PC-9 (cell line): ENCODE data around the gene UCHL1.

ENCODE experiments used
- EZH2 ChIP-seq: fragments of 200-600 bp; sonication (generic); IDR thresholded peaks from 2 replicates; pipeline ENCODE4 v1.8.0; 2017; ENCODE audit warnings: antibody characterized with exemption, low read depth
- TF ChIP-seq, protein P1 (sequence below): fragments of 200-600 bp; sonication (generic); conservative IDR thresholded peaks from 2 replicates; pipeline ENCODE4 v1.6.1; 2017; ENCODE audit warnings: mixed run types, antibody characterized with exemption, mild to moderate bottlenecking, moderate library complexity

- TF ChIP-seq, protein P1, sequence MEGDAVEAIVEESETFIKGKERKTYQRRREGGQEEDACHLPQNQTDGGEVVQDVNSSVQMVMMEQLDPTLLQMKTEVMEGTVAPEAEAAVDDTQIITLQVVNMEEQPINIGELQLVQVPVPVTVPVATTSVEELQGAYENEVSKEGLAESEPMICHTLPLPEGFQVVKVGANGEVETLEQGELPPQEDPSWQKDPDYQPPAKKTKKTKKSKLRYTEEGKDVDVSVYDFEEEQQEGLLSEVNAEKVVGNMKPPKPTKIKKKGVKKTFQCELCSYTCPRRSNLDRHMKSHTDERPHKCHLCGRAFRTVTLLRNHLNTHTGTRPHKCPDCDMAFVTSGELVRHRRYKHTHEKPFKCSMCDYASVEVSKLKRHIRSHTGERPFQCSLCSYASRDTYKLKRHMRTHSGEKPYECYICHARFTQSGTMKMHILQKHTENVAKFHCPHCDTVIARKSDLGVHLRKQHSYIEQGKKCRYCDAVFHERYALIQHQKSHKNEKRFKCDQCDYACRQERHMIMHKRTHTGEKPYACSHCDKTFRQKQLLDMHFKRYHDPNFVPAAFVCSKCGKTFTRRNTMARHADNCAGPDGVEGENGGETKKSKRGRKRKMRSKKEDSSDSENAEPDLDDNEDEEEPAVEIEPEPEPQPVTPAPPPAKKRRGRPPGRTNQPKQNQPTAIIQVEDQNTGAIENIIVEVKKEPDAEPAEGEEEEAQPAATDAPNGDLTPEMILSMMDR = no peak
- TF ChIP-seq EZH2 = no peak
Measured at GRCh38 chr4:41301137-41301536, 44.4 kb downstream of the UCHL1 start.
